HepG2 (cell line): Measurements from ENCODE around the gene TRIM25. TPM values are rescaled to one million over a fixed set of nuclear protein-coding genes. Genes with fewer than 3 reads are reported as not detected.

ENCODE experiments used
- ATF7 ChIP-seq, 2 experiments: fragments of 450-650 bp in 1 of 2; sonication (generic) in 1 of 2; formaldehyde crosslinking in 1 of 2; IDR thresholded peaks; 2 replicates each; pipeline versions ENCODE4 v1.4.0 to v1.6.1; 2016 to 2020; ENCODE audit warnings: antibody characterized with exemption in 1 of 2, mild to moderate bottlenecking in 1 of 2, missing genetic modification reagents in 1 of 2
- CBX5 ChIP-seq: sonication (generic); formaldehyde crosslinking; IDR thresholded peaks from 2 replicates; pipeline ENCODE4 v1.4.0; 2020; ENCODE audit warnings: missing genetic modification reagents, borderline replicate concordance
- CEBPG ChIP-seq: IDR thresholded peaks from 2 replicates; pipeline ENCODE4 v1.6.1; 2016
- CREB1 ChIP-seq, 2 experiments: fragments of 450-650 bp in 1 of 2; IDR thresholded peaks; 2 replicates each; pipeline ENCODE4 v1.6.1; 2016 to 2017; ENCODE audit warnings: control low read depth in 1 of 2, mild to moderate bottlenecking in 1 of 2, missing compliant biosample characterization in 1 of 2, missing genetic modification characterization in 1 of 2
- DPF2 ChIP-seq: sonication (generic); formaldehyde crosslinking; IDR thresholded peaks from 2 replicates; pipeline ENCODE4 v1.4.0; 2020; ENCODE audit warnings: mild to moderate bottlenecking, low read depth, missing genetic modification reagents, borderline replicate concordance
- EEA1 ChIP-seq: sonication (generic); formaldehyde crosslinking; IDR thresholded peaks from 2 replicates; pipeline ENCODE4 v1.5.1; 2020; ENCODE audit warnings: mild to moderate bottlenecking, missing genetic modification reagents, borderline replicate concordance
- ERF ChIP-seq: IDR thresholded peaks from 2 replicates; pipeline ENCODE4 v1.6.1; 2018; ENCODE audit warnings: missing biosample characterization, missing genetic modification reagents
- ETV5 ChIP-seq: IDR thresholded peaks from 2 replicates; pipeline ENCODE4 v1.6.1; 2018; ENCODE audit warnings: missing biosample characterization, missing genetic modification reagents, inconsistent platforms, borderline replicate concordance
- FOXA3 ChIP-seq: IDR thresholded peaks from 2 replicates; pipeline ENCODE4 v1.6.1; 2016; ENCODE audit warnings: missing genetic modification reagents, missing compliant biosample characterization
- HDAC2 ChIP-seq: sonication (generic); formaldehyde crosslinking; IDR thresholded peaks from 2 replicates; pipeline ENCODE4 v1.4.0; 2020; ENCODE audit warnings: missing genetic modification reagents
- HIC2 ChIP-seq: sonication (generic); formaldehyde crosslinking; IDR thresholded peaks from 2 replicates; pipeline ENCODE4 v1.9.0; 2022; ENCODE audit warnings: low read depth, missing genetic modification reagents
- IRF2 ChIP-seq: IDR thresholded peaks from 2 replicates; pipeline ENCODE4 v1.6.1; 2018; ENCODE audit warnings: missing genetic modification reagents, missing compliant biosample characterization
- NCOA2 ChIP-seq: sonication (generic); formaldehyde crosslinking; IDR thresholded peaks from 2 replicates; pipeline ENCODE4 v1.8.0; 2022; ENCODE audit warnings: inconsistent platforms
- NR2F1 ChIP-seq, 2 experiments: fragments of 450-650 bp in 1 of 2; formaldehyde crosslinking in 1 of 2; IDR thresholded peaks; 2 replicates each; pipeline versions ENCODE4 v1.5.0 to v1.6.1; 2016 to 2020; ENCODE audit warnings: mild to moderate bottlenecking in 1 of 2, missing compliant biosample characterization in 1 of 2, missing genetic modification reagents in 1 of 2, moderate library complexity in 1 of 2
- POLR2A ChIP-seq, 2 experiments: IDR thresholded peaks; 2 replicates each; pipeline ENCODE4 v1.6.1; 2011; ENCODE audit warnings: low read depth in 2 of 2, low read length in 2 of 2, mild to moderate bottlenecking in 1 of 2, moderate library complexity in 1 of 2; ENCODE audit not compliant: insufficient read depth in 1 of 2
- PRDM10 ChIP-seq: sonication (generic); formaldehyde crosslinking; IDR thresholded peaks from 2 replicates; pipeline ENCODE4 v1.4.0; 2020; ENCODE audit warnings: low read depth, missing genetic modification reagents
- RCOR2 ChIP-seq: IDR thresholded peaks from 2 replicates; pipeline ENCODE4 v1.6.1; 2016; ENCODE audit warnings: missing biosample characterization, missing genetic modification reagents
- SOX13 ChIP-seq, 3 experiments: fragments of 450-650 bp in 1 of 3; sonication (generic) in 1 of 3; formaldehyde crosslinking in 1 of 3; IDR thresholded peaks in 2 of 3; conservative IDR thresholded peaks in 1 of 3; 2 replicates each; pipeline versions ENCODE4 v1.5.0 to v1.6.1; 2016 to 2020; ENCODE audit warnings: antibody characterized with exemption in 1 of 3, mild to moderate bottlenecking in 1 of 3, missing compliant biosample characterization in 1 of 3, missing genetic modification reagents in 1 of 3, moderate library complexity in 1 of 3
- ZMAT3 ChIP-seq: sonication (generic); formaldehyde crosslinking; conservative IDR thresholded peaks from 2 replicates; pipeline ENCODE4 v1.7.0; 2021; ENCODE audit warnings: missing genetic modification reagents
- ZNF138 ChIP-seq: sonication (generic); formaldehyde crosslinking; IDR thresholded peaks from 2 replicates; pipeline ENCODE4 v1.5.0; 2020; ENCODE audit warnings: mild to moderate bottlenecking, low read depth, missing genetic modification reagents
- ZNF441 ChIP-seq: sonication (generic); formaldehyde crosslinking; IDR thresholded peaks from 2 replicates; pipeline ENCODE4 v1.7.0; 2021; ENCODE audit warnings: missing genetic modification reagents, borderline replicate concordance
- ZNF543 ChIP-seq: sonication (generic); formaldehyde crosslinking; IDR thresholded peaks from 2 replicates; pipeline ENCODE4 v1.4.0; 2020; ENCODE audit warnings: mild to moderate bottlenecking, missing genetic modification reagents
- ZNF614 ChIP-seq: IDR thresholded peaks from 2 replicates; pipeline ENCODE4 v1.6.1; 2018; ENCODE audit warnings: missing biosample characterization, missing genetic modification reagents, inconsistent platforms, borderline replicate concordance
- ZNF691 ChIP-seq: sonication (generic); formaldehyde crosslinking; IDR thresholded peaks from 2 replicates; pipeline ENCODE4 v1.4.0; 2020; ENCODE audit warnings: missing genetic modification reagents, low read depth, mild to moderate bottlenecking, borderline replicate concordance
- polyA plus RNA-seq, 8 experiments: library from polyadenylated mRNA; depleted of rRNA in 3 of 8; stranded (reverse) in 7 of 8; unstranded in 1 of 8; fragments of >200 nt; fragmentation: Illumina TruSeq in 4 of 8; extraction: Trizol in 4 of 8; gene quantifications; 2 replicates each; pipeline versions ENCODE4 v1.2.1 to v1.2.3, GENCODE V29; 2011 to 2016; ENCODE audit warnings: low read depth in 4 of 8, missing spikeins in 1 of 8, mixed read lengths in 1 of 8; ENCODE audit not compliant: insufficient read depth in 1 of 8
- total RNA-seq, 5 experiments: library from RNA; depleted of rRNA; stranded (reverse); fragments of >200 nt; fragmentation: Illumina TruSeq; extraction: Trizol; gene quantifications; 2 replicates each; pipeline ENCODE4 v1.2.3, GENCODE V29; 2016; ENCODE audit warnings: low read depth in 1 of 5

The TRIM25 gene
- total and polyA plus RNA-seq, 2 of the 13 experiments (the other 11 are each of a cell fraction or from before 2014, with no cell fraction given): 30.8 to 42.2 TPM

GRCh38 chr17:56886288-56886731 lies 27.5 kb downstream of the TRIM25 start (continued):
- TF ChIP-seq SOX13 (IDR thresholded peaks at IDR 0.05) (no peak), SOX13 (CRISPR knock-in tag; conservative IDR thresholded peaks at IDR 0.05 in 1 of 2, IDR thresholded peaks at IDR 0.05 in 1 of 2) (peak in 1 of 2 experiments; percentile 73; a peak in 2 of 4 replicates), ZNF138 (no peak), RCOR2 (CRISPR knock-in tag) (0 out of 2 replicates have a peak, but pooled peaks have one; percentile 45), ZNF614 (peak; percentile 91; the same call in 1 of the 2 replicates), FOXA3 (peak; percentile 97), HDAC2 (peak; percentile 79), CREB1 (IDR thresholded peaks at IDR 0.05) (no peak), CREB1 (CRISPR knock-in tag; IDR thresholded peaks at IDR 0.05) (no peak), ERF (CRISPR knock-in tag) (peak; percentile 67), CBX5 (peak; percentile 44; the same call in 1 of the 2 replicates), ETV5 (CRISPR knock-in tag) (peak; percentile 65; the same call in 1 of the 2 replicates), ATF7 (IDR thresholded peaks at IDR 0.05) (no peak), ATF7 (CRISPR knock-in tag; IDR thresholded peaks at IDR 0.05) (no peak), PRDM10 (CRISPR knock-in tag) (no peak), ZNF441 (CRISPR knock-in tag) (peak; percentile 33; the same call in 1 of the 2 replicates), CEBPG (CRISPR knock-in tag) (0 out of 2 replicates have a peak, but pooled peaks have one; percentile 10), IRF2 (CRISPR knock-in tag) (peak; percentile 49; the same call in 1 of the 2 replicates), POLR2A (IDR thresholded peaks at IDR 0.05; ENCODE audit: insufficient read depth in 1 of 2, low read depth in 2 of 2, low read length in 2 of 2) (peak in 1 of 2 experiments; percentile 36; a peak in 1 of 4 replicates), ZNF691 (CRISPR knock-in tag) (peak; percentile 42; the same call in 1 of the 2 replicates), EEA1 (CRISPR knock-in tag) (0 out of 2 replicates have a peak, but pooled peaks have one; percentile 66), ZNF543 (0 out of 2 replicates have a peak, but pooled peaks have one; percentile 34), DPF2 (CRISPR knock-in tag) (peak; percentile 48; the same call in 1 of the 2 replicates), ZMAT3 (CRISPR knock-in tag) (peak; percentile 26; the same call in 1 of the 2 replicates), NR2F1 (CRISPR knock-in tag; IDR thresholded peaks at IDR 0.05) (peak in 1 of 2 experiments; percentile 32; a peak in 1 of 4 replicates), NCOA2 (CRISPR knock-in tag) (peak; percentile 55; the same call in 1 of the 2 replicates), HIC2 (CRISPR knock-in tag) (peak; percentile 98)
